Activated T-cell treated with anti-CD3 and anti-CD28 coated beads for 4 hours (primary cell): ENCODE data around the gene NUDT10.
"Not testable (repeated sequence)": the region's sequence is repeated elsewhere in the genome, so short reads cannot be mapped to it uniquely, and the experiment has no call there.

Experiments
- DNase-seq: peaks from one replicate; pipeline ENCODE4 v3.0.0-alpha.2; 2020

Gene NUDT10

GRCh38 chrX:51332188-51332942 is at the start of gene NUDT10:
TSS of gene NUDT10 (plus strand) at chrX:51332822. CDS start at chrX:51332966, 144 bp downstream.
- DNase-seq, result peak; percentile 10

- DNase-seq, result no peak
These were observed 40.2 kb upstream of the NUDT10 start for GRCh38 chrX:51292421-51292820.

- DNase-seq, result no peak
These were observed 36.5 kb upstream of the NUDT10 start for GRCh38 chrX:51296138-51296537.

- no peak for DNase-seq
These were observed 16.4 kb upstream of the NUDT10 start for GRCh38 chrX:51316271-51316670.

GRCh38 chrX:51332943-51333785 is 542 bp downstream of the NUDT10 start:
- not testable (repeated sequence) for DNase-seq

- no peak for DNase-seq
These were observed 1.7 kb downstream of the NUDT10 start for GRCh38 chrX:51334276-51334675.

GRCh38 chrX:51336584-51336983 is 4.0 kb downstream of the NUDT10 start:
- DNase-seq, result no peak

GRCh38 chrX:51361251-51361650 is 28.6 kb downstream of the NUDT10 start:
- no peak for DNase-seq

- DNase-seq, result no peak
These were observed 44.0 kb downstream of the NUDT10 start for GRCh38 chrX:51376672-51377071.
